Mucosa of stomach (tissue), 1 donor: ENCODE results near the gene MYOG.

Experiments used
- H3K27me3 ChIP-seq: one replicate; pipeline ENCODE4 v1.7.0; 2013; ENCODE audit warnings: mild to moderate bottlenecking, low read length; ENCODE audit not compliant: control insufficient read depth, insufficient read depth
- H3K36me3 ChIP-seq: one replicate; pipeline ENCODE4 v1.7.0; 2013; ENCODE audit warnings: low read length; ENCODE audit not compliant: control insufficient read depth, insufficient read depth
- H3K4me1 ChIP-seq: one replicate; pipeline ENCODE4 v1.7.0; 2013; ENCODE audit warnings: mild to moderate bottlenecking, low read length; ENCODE audit not compliant: control insufficient read depth, insufficient read depth
- H3K4me3 ChIP-seq: one replicate; pipeline ENCODE4 v1.7.0; 2013; ENCODE audit warnings: low read length
- H3K9ac ChIP-seq: one replicate; pipeline ENCODE4 v1.7.0; 2013; ENCODE audit warnings: mild to moderate bottlenecking, low read length, moderate library complexity
- H3K9me3 ChIP-seq: one replicate; pipeline ENCODE4 v1.7.0; 2013; ENCODE audit warnings: mild to moderate bottlenecking, low read length, moderate library complexity; ENCODE audit not compliant: control insufficient read depth
- donor health status: Pancreatic carcinoma.

MYOG gene

DNA sequence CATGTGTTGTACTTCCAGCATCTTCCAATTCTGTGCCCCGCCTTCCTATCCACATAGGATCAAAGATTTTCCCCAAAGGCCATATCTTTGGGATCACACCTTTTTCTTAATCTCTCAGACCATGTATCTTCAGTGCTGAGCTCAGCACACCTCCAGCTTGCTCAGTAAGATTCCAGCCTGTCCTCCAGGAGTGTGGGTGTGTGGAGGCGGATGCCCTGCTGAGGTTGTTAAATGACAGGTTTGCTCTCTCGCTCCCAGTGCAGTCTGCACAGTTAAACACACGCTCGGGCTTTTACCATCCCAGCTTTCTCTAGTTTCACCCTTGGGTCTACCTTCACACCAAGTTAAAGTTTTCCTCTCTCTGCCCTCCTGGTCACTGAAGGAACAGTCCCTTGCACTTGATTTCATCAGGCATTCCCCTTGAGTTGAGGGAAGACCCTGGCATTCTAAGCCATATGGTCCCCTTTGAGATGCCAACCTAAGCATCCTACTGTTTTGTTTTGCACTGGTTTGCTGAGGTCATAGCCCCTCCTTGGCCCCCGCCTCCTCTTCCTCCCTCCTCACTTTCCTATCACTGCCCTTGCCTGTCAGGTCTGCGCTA, 13.7 kb downstream of the MYOG start:
- Histone ChIP-seq H3K27me3 (peaks cover 45% of the 10 kb centered on the region), H3K36me3 (no peaks in the 10 kb centered on the region), H3K4me3 (no peak overlapping the region), H3K4me1 (peaks cover 5% of the 10 kb centered on the region), H3K9me3 (no peaks in the 10 kb centered on the region), H3K9ac (no peak overlapping the region)

DNA sequence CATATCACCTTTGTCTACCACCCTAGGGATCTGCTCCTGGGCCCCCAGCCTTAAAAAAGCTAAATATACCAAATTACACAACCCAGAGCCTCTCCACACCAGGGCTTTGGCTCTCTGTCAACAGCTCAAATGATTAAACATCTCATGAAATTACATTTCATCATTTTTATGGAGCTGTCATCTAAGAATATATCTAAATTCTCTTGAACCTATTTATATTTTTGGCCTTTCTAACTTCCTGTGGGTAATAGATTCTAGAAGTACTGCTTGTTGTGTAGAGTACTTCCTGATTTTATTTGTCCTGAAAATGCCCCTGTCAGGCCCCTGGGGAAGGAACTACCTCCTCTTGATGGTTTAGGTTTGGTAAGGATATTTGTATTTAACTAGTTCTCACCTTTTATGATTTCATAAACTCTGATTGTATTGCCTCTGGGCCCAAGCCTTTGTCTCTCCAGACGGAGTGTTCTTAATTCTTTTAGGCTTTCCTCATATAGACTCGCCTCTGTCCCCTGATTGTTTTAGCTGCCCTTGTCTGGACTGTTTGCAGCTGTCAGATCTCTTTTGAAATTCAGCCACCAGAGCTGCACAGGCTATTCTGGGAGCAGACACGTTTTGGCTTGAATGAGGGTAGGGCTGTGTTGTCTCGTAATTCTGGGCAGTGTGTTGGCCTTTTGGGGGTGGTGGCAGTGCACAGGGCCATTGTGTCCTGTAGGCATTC, 16.6 kb downstream of the MYOG start:
- Histone ChIP-seq H3K4me3 (no peak overlapping the region), H3K27me3 (peaks cover 17% of the 10 kb centered on the region), H3K4me1 (no peaks in the 10 kb centered on the region), H3K9ac (no peak overlapping the region), H3K9me3 (no peaks in the 10 kb centered on the region), H3K36me3 (no peaks in the 10 kb centered on the region)

- Histone ChIP-seq H3K9ac (no peak overlapping the region), H3K27me3 (peaks cover 5% of the 10 kb centered on the region), H3K4me1 (no peaks in the 10 kb centered on the region), H3K9me3 (no peaks in the 10 kb centered on the region), H3K4me3 (no peak overlapping the region), H3K36me3 (no peaks in the 10 kb centered on the region)
These were observed 18.8 kb downstream of the MYOG start for GRCh38 chr1:203066965-203067364.

DNA sequence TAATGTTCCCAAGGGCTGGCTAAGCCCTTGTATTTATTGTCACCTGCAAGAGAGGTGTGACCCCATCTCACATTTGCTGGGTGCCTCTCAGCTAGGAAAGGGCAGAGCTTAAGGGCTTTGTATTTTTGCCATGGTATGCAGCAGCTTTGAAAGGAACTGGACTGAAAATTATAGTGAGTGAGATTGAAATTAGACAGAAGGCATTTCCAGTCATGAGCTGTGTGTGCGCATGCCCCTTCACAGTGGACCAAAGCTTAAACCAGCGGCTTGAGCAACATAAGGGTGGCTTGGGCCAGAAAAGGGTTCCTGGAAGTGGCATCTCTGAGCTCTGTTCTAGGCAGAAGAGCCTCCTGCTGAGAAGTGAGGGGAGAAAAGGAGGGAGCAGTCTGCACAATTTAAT, 19.8 kb downstream of the MYOG start:
- Histone ChIP-seq H3K4me1 (no peaks in the 10 kb centered on the region), H3K4me3 (no peak overlapping the region), H3K36me3 (no peaks in the 10 kb centered on the region), H3K27me3 (peaks cover 5% of the 10 kb centered on the region), H3K9ac (no peak overlapping the region), H3K9me3 (no peaks in the 10 kb centered on the region)

DNA sequence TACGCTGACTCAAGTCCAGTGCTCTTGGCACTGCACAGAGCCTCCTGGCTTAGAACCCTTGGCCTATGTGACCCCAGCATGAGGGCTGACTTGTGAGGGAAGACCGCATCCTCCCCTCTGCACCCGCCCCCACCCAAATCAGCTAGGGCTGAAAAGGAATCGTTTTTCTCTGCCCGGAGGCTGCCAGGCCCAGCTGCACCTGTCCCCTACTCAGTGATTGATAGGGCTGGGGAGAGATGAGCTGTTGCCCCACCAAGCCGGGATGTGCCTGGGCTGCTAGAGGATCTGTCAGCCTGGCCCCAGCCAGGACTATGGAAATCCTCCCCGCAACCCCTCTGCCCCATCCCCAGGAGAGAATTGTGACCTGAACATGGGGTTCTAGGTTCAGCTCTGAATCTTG, 20.6 kb downstream of the MYOG start:
- Histone ChIP-seq H3K9ac (no peak overlapping the region), H3K36me3 (no peaks in the 10 kb centered on the region), H3K27me3 (peaks cover 5% of the 10 kb centered on the region), H3K4me3 (no peak overlapping the region), H3K9me3 (no peaks in the 10 kb centered on the region), H3K4me1 (no peaks in the 10 kb centered on the region)

- no peak overlapping the region for H3K9ac ChIP-seq
- peaks cover 5% of the 10 kb centered on the region for H3K27me3 ChIP-seq
- H3K4me1 ChIP-seq, result no peaks in the 10 kb centered on the region
- H3K4me3 ChIP-seq, result no peak overlapping the region
- no peaks in the 10 kb centered on the region for H3K9me3 ChIP-seq
- H3K36me3 ChIP-seq, result no peaks in the 10 kb centered on the region
These were observed 22.5 kb downstream of the MYOG start for GRCh38 chr1:203063287-203063686.

DNA sequence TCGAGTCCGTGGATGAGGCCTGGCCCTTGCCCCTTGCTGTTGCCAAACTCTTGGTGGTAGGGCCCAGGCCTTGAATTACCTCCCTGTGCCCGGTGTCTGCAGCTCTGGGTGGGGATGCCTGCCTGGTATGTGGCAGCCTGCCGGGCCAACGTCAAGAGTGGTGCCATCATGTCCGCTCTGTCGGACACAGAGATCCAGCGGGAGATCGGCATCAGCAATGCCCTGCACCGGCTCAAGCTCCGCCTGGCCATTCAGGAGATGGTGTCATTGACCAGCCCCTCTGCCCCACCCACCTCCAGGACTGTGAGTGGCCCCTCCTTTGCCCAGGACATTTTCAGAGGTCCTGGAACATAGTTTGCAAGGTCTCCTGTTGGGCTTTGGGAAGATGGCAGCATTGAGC, 25.7 kb downstream of the MYOG start:
- H3K9me3 ChIP-seq, result no peaks in the 10 kb centered on the region
- H3K4me3 ChIP-seq, result no peak overlapping the region
- H3K27me3 ChIP-seq, result no peaks in the 10 kb centered on the region
- no peak overlapping the region for H3K9ac ChIP-seq
- H3K4me1 ChIP-seq, result no peaks in the 10 kb centered on the region
- no peaks in the 10 kb centered on the region for H3K36me3 ChIP-seq

- Histone ChIP-seq H3K27me3 (no peaks in the 10 kb centered on the region), H3K36me3 (no peaks in the 10 kb centered on the region)
These were observed 26.3 kb downstream of the MYOG start for GRCh38 chr1:203059485-203059884.

DNA sequence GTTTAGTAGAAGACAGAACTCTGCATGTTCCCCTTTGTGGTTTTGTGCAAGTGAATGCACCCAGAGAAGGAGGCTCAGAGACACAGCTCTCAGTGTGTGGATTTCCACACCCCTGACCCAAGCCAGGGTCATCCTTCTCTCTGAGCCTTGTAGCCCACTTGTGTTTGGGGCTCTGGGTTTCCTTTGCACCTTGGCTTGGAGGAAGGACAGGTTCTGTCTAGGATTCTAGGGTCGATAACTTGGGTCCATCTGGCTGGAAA, 27.2 kb downstream of the MYOG start:
- Histone ChIP-seq H3K4me3 (no peak overlapping the region), H3K4me1 (no peaks in the 10 kb centered on the region), H3K9me3 (no peaks in the 10 kb centered on the region), H3K36me3 (no peaks in the 10 kb centered on the region), H3K27me3 (no peaks in the 10 kb centered on the region), H3K9ac (no peak overlapping the region)

More at GRCh38 chr1:203059485-203059884, 26.3 kb downstream of the MYOG start:
- Histone ChIP-seq H3K9me3 (no peaks in the 10 kb centered on the region), H3K4me3 (no peak overlapping the region), H3K9ac (no peak overlapping the region), H3K4me1 (no peaks in the 10 kb centered on the region)

- H3K36me3 ChIP-seq, result no peaks in the 10 kb centered on the region
- H3K9me3 ChIP-seq, result no peaks in the 10 kb centered on the region
- H3K4me1 ChIP-seq, result no peaks in the 10 kb centered on the region
- H3K27me3 ChIP-seq, result no peaks in the 10 kb centered on the region
- H3K9ac ChIP-seq, result no peak overlapping the region
- H3K4me3 ChIP-seq, result no peak overlapping the region
These were observed 27.7 kb downstream of the MYOG start for GRCh38 chr1:203057911-203058675.

- peaks cover 4% of the 10 kb centered on the region for H3K27me3 ChIP-seq
- H3K9me3 ChIP-seq, result no peaks in the 10 kb centered on the region
- H3K9ac ChIP-seq, result no peak overlapping the region
- no peaks in the 10 kb centered on the region for H3K4me1 ChIP-seq
- no peaks in the 10 kb centered on the region for H3K36me3 ChIP-seq
- H3K4me3 ChIP-seq, result no peak overlapping the region
These were observed 29.3 kb downstream of the MYOG start for GRCh38 chr1:203056516-203056915.

DNA sequence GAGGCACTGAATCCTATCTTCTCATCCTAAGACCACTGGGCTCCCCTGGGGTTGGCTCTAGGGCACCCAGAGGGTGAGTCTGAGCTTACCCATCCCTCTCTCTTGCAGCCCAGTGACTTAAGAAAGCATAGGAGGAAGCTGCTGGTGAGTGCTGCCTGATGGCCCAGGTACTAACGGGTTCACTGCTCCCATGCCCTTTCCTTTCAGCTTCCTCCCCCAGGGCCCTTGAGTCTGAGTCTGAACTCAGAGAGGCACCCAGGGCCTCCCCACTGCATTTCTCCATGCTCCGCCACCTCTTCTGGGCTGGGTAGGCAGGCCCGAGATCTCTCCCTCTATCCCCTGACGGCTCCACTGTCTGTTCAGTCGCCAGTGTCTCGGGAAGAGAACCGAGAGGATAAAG, 29.8 kb downstream of the MYOG start:
- Histone ChIP-seq H3K27me3 (peaks cover 4% of the 10 kb centered on the region), H3K4me3 (no peak overlapping the region), H3K9ac (no peak overlapping the region), H3K36me3 (no peaks in the 10 kb centered on the region), H3K4me1 (no peaks in the 10 kb centered on the region), H3K9me3 (no peaks in the 10 kb centered on the region)
